GM23338 (cell line): ENCODE measurements around the gene L1CAM. TPM values are rescaled to one million over a fixed set of nuclear protein-coding genes. Genes with fewer than 3 reads are reported as not detected.

Experiments used
- ATAC-seq: fragments of 200-7000 bp; cut with Tn5 transposase; 3 replicates; pipeline ENCODE4 v1.9.1; 2020
- DNase-seq: peaks from one replicate; pipeline ENCODE4 v3.0.0-alpha.2; 2015; ENCODE audit warnings: low spot score
- H2AFZ ChIP-seq: fragments of 200-600 bp; sonication (generic); 2 replicates; pipeline ENCODE4 v1.8.0; 2016; ENCODE audit warnings: antibody characterized with exemption, mild to moderate bottlenecking, moderate library complexity
- H3F3A ChIP-seq: fragments of 200-600 bp; sonication (generic); replicated peaks from 2 replicates; pipeline ENCODE4 v1.8.0; 2017; ENCODE audit warnings: antibody characterized with exemption, mixed run types, low read depth
- H3K27ac ChIP-seq: fragments of 200-600 bp; sonication (generic); 2 replicates; pipeline ENCODE4 v1.6.1; 2016; ENCODE audit warnings: low read depth
- H3K27me3 ChIP-seq: fragments of 200-600 bp; sonication (generic); 2 replicates; pipeline ENCODE4 v1.8.0; 2016; ENCODE audit warnings: mild to moderate bottlenecking, mixed run types, moderate library complexity; ENCODE audit not compliant: insufficient read depth
- H3K36me3 ChIP-seq: fragments of 200-600 bp; sonication (generic); 2 replicates; pipeline ENCODE4 v1.8.0; 2016; ENCODE audit warnings: mild to moderate bottlenecking; ENCODE audit not compliant: insufficient read depth
- H3K4me1 ChIP-seq: fragments of 200-600 bp; sonication (generic); 2 replicates; pipeline ENCODE4 v1.8.0; 2016; ENCODE audit warnings: mild to moderate bottlenecking, moderate library complexity; ENCODE audit not compliant: insufficient read depth
- H3K4me2 ChIP-seq: fragments of 200-600 bp; sonication (generic); 2 replicates; pipeline ENCODE4 v1.7.1; 2017; ENCODE audit warnings: mixed run types
- H3K4me3 ChIP-seq: fragments of 200-600 bp; sonication (generic); 2 replicates; pipeline ENCODE4 v1.6.1; 2016; ENCODE audit warnings: mixed run types
- H3K79me2 ChIP-seq: fragments of 200-600 bp; sonication (generic); replicated peaks from 2 replicates; pipeline ENCODE4 v1.8.0; 2017; ENCODE audit warnings: mild to moderate bottlenecking; ENCODE audit not compliant: insufficient read depth
- H3K9me2 ChIP-seq: fragments of 200-600 bp; sonication (generic); 2 replicates; pipeline ENCODE4 v1.8.0; 2017; ENCODE audit not compliant: insufficient read depth
- H4K20me1 ChIP-seq: fragments of 200-600 bp; sonication (generic); replicated peaks from 2 replicates; pipeline ENCODE4 v1.8.0; 2017; ENCODE audit warnings: mild to moderate bottlenecking; ENCODE audit not compliant: insufficient read depth
- H3K27ac Mint-ChIP-seq: 2 replicates; pipeline ENCODE4 v1.8.0; 2020; ENCODE audit warnings: inconsistent platforms, mild to moderate bottlenecking, moderate library complexity, mixed read lengths
- H3K27me3 Mint-ChIP-seq: 3 replicates; pipeline ENCODE4 v1.8.0; 2022; ENCODE audit warnings: low read depth, mild to moderate bottlenecking, moderate library complexity, mixed read lengths, inconsistent platforms; ENCODE audit not compliant: insufficient read depth, poor library complexity
- H3K36me3 Mint-ChIP-seq: 3 replicates; pipeline ENCODE4 v1.8.0; 2021; ENCODE audit warnings: low read depth, mild to moderate bottlenecking, inconsistent platforms, moderate library complexity, mixed read lengths
- H3K4me1 Mint-ChIP-seq: 3 replicates; pipeline ENCODE4 v1.8.0; 2020; ENCODE audit warnings: mild to moderate bottlenecking, inconsistent platforms, mixed read lengths
- H3K4me3 Mint-ChIP-seq: 3 replicates; pipeline ENCODE4 v1.8.0; 2021; ENCODE audit warnings: moderate library complexity, mild to moderate bottlenecking, inconsistent platforms, mixed read lengths
- H3K9me3 Mint-ChIP-seq: 3 replicates; pipeline ENCODE4 v1.8.0; 2020; ENCODE audit warnings: moderate library complexity, mild to moderate bottlenecking, inconsistent platforms, mixed read lengths
- CTCF ChIP-seq, 2 experiments: fragments of 200-600 bp in 1 of 2; sonication (generic) in 1 of 2; conservative IDR thresholded peaks; 2 replicates each; pipeline versions ENCODE4 v1.5.1 to v1.6.1; 2016 to 2017; ENCODE audit warnings: antibody characterized with exemption in 2 of 2, low read depth in 2 of 2, mild to moderate bottlenecking in 2 of 2, moderate library complexity in 1 of 2
- EZH2 ChIP-seq: fragments of 200-600 bp; sonication (generic); IDR thresholded peaks from one replicate; pipeline ENCODE4 v1.8.0; 2017; ENCODE audit warnings: antibody characterized with exemption, mild to moderate bottlenecking, low read depth; ENCODE audit not compliant: unreplicated experiment
- EZH2phosphoT487 ChIP-seq: fragments of 200-600 bp; sonication (generic); IDR thresholded peaks from one replicate; pipeline ENCODE4 v1.8.1; 2018; ENCODE audit warnings: antibody characterized with exemption; ENCODE audit not compliant: unreplicated experiment
- POLR2AphosphoS5 ChIP-seq: IDR thresholded peaks from 2 replicates; pipeline ENCODE4 v1.6.1; 2016; ENCODE audit warnings: antibody characterized with exemption, low read depth
- STAT1 ChIP-seq: IDR thresholded peaks from one replicate; pipeline ENCODE4 v1.6.1; 2016; ENCODE audit warnings: antibody characterized with exemption; ENCODE audit not compliant: unreplicated experiment
- ZNF114 ChIP-seq: fragments of 250-450 bp; sonication (Bioruptor Pico); IDR thresholded peaks from 2 replicates; pipeline ENCODE4 v1.5.0; 2020; ENCODE audit warnings: mild to moderate bottlenecking, moderate library complexity
- polyA plus RNA-seq: library from polyadenylated mRNA; unstranded; fragments of >200 nt; fragmentation: Nextera tagmentation; extraction: Ambion mirVana; gene quantifications from 2 replicates; pipeline ENCODE4 v1.2.1, GENCODE V29; 2016
- total RNA-seq: library from RNA; depleted of rRNA; stranded (reverse); fragments of >200 nt; shearing (Covaris generic); gene quantifications from 2 replicates; pipeline ENCODE4 v1.2.3, GENCODE V29; 2014
- TF ChIP-seq, protein P1 (sequence below): IDR thresholded peaks from one replicate; pipeline ENCODE4 v1.6.1; 2018; ENCODE audit warnings: antibody characterized with exemption; ENCODE audit not compliant: unreplicated experiment
- TF ChIP-seq, protein P2 (sequence below): fragments of 250-450 bp; sonication (Bioruptor Pico); IDR thresholded peaks from 2 replicates; pipeline ENCODE4 v1.5.0; 2020; ENCODE audit warnings: mild to moderate bottlenecking, moderate library complexity
- TF ChIP-seq, protein P3 (sequence below): IDR thresholded peaks from 2 replicates; pipeline ENCODE4 v1.6.1; 2016; ENCODE audit warnings: antibody characterized with exemption

L1CAM gene
- total and polyA plus RNA-seq, 2 experiments from 2014 or later = 7.4 to 29.2 TPM

DNA sequence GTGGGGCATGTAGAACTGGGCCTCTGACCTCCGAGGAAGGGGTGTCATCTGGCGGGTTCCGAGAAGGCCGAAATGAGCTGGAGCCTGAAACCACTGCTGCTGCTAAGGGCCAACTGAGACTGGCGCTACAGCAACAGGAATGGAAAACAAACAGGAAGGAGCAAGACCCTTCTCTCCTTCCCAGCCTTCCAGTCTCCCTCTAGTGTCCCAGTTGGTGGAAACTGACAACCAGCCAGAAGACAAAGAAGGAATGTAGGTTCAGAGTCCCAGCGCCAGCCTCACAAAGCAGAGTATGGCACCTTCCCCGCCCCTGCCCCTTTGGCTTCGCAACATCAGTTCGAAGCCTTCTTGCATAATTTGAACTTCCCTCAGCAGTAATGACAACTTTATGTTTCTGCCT is 31.3 kb downstream of the L1CAM start:
- no peaks in the 10 kb centered on the region for H3K36me3 Mint-ChIP-seq
- no peaks in the 10 kb centered on the region; the same call in 2 of the 3 replicates for H3K9me3 Mint-ChIP-seq
- H3K9me2 ChIP-seq = no peaks in the 10 kb centered on the region
- peaks cover 21% of the 10 kb centered on the region for H3K4me1 Mint-ChIP-seq
- TF ChIP-seq, protein P1, sequence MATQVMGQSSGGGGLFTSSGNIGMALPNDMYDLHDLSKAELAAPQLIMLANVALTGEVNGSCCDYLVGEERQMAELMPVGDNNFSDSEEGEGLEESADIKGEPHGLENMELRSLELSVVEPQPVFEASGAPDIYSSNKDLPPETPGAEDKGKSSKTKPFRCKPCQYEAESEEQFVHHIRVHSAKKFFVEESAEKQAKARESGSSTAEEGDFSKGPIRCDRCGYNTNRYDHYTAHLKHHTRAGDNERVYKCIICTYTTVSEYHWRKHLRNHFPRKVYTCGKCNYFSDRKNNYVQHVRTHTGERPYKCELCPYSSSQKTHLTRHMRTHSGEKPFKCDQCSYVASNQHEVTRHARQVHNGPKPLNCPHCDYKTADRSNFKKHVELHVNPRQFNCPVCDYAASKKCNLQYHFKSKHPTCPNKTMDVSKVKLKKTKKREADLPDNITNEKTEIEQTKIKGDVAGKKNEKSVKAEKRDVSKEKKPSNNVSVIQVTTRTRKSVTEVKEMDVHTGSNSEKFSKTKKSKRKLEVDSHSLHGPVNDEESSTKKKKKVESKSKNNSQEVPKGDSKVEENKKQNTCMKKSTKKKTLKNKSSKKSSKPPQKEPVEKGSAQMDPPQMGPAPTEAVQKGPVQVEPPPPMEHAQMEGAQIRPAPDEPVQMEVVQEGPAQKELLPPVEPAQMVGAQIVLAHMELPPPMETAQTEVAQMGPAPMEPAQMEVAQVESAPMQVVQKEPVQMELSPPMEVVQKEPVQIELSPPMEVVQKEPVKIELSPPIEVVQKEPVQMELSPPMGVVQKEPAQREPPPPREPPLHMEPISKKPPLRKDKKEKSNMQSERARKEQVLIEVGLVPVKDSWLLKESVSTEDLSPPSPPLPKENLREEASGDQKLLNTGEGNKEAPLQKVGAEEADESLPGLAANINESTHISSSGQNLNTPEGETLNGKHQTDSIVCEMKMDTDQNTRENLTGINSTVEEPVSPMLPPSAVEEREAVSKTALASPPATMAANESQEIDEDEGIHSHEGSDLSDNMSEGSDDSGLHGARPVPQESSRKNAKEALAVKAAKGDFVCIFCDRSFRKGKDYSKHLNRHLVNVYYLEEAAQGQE = no peak
- TF ChIP-seq CTCF (conservative IDR thresholded peaks at IDR 0.05; ENCODE audit: low read depth in 2 of 2) = peak in 1 of 2 experiments; percentile 39; a peak in 1 of 4 replicates
- ATAC-seq (peak; percentile 67), DNase-seq (no peak)
- H3K27ac Mint-ChIP-seq = no peak overlapping the region
- no peaks in the 10 kb centered on the region for H3K79me2 ChIP-seq
- H3K4me3 Mint-ChIP-seq = no peak overlapping the region
- H4K20me1 ChIP-seq = no peaks in the 10 kb centered on the region
- H3K36me3 ChIP-seq = no peaks in the 10 kb centered on the region
- H3K4me1 ChIP-seq = peaks cover 2% of the 10 kb centered on the region
- H3K27me3 ChIP-seq = no peaks in the 10 kb centered on the region
- no peaks in the 10 kb centered on the region for H3F3A ChIP-seq
- H3K4me2 ChIP-seq = no peak overlapping the region
- H3K4me3 ChIP-seq = no peak overlapping the region
- peaks cover 11% of the 10 kb centered on the region for H3K27me3 Mint-ChIP-seq
- no peak overlapping the region for H2AFZ ChIP-seq
- H3K27ac ChIP-seq = no peak overlapping the region

DNA sequence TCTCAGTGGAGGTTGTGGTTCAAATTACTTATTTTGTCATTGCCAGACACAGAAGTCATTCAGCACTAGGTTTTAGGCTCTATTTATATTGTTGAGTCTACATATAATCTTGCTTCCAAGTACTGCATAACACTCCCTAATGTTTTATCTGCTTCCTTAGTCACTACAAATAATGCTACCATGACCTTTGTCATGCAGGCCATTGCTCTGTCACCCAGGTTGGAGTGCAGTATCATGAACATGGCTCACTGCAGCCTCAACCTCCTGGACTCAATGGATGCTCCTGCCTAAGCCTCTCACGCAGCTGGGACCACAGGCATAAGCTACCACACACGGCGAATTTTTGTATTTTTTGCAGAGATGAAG is 32.1 kb downstream of the L1CAM start:
- Histone ChIP-seq H4K20me1 (no peaks in the 10 kb centered on the region), H3K36me3 (no peaks in the 10 kb centered on the region), H3K9me2 (no peaks in the 10 kb centered on the region), H3K27me3 (no peaks in the 10 kb centered on the region), H3K4me1 (peaks cover 10% of the 10 kb centered on the region), H3F3A (no peaks in the 10 kb centered on the region), H3K27ac (no peak overlapping the region), H2AFZ (no peak overlapping the region), H3K4me3 (no peak overlapping the region), H3K79me2 (no peaks in the 10 kb centered on the region), H3K4me2 (no peak overlapping the region)
- Mint-ChIP-seq H3K27me3 (peaks cover 11% of the 10 kb centered on the region), H3K36me3 (no peaks in the 10 kb centered on the region), H3K4me1 (peaks cover 24% of the 10 kb centered on the region), H3K9me3 (no peaks in the 10 kb centered on the region; the same call in 2 of the 3 replicates), H3K27ac (no peak overlapping the region), H3K4me3 (no peak overlapping the region)
- ATAC-seq (no peak), DNase-seq (no peak)
- TF ChIP-seq ZNF114 (CRISPR knock-in tag) (no peak), EZH2 (no peak), POLR2AphosphoS5 (no peak), EZH2phosphoT487 (no peak), STAT1 (no peak)
- TF ChIP-seq, protein P2, sequence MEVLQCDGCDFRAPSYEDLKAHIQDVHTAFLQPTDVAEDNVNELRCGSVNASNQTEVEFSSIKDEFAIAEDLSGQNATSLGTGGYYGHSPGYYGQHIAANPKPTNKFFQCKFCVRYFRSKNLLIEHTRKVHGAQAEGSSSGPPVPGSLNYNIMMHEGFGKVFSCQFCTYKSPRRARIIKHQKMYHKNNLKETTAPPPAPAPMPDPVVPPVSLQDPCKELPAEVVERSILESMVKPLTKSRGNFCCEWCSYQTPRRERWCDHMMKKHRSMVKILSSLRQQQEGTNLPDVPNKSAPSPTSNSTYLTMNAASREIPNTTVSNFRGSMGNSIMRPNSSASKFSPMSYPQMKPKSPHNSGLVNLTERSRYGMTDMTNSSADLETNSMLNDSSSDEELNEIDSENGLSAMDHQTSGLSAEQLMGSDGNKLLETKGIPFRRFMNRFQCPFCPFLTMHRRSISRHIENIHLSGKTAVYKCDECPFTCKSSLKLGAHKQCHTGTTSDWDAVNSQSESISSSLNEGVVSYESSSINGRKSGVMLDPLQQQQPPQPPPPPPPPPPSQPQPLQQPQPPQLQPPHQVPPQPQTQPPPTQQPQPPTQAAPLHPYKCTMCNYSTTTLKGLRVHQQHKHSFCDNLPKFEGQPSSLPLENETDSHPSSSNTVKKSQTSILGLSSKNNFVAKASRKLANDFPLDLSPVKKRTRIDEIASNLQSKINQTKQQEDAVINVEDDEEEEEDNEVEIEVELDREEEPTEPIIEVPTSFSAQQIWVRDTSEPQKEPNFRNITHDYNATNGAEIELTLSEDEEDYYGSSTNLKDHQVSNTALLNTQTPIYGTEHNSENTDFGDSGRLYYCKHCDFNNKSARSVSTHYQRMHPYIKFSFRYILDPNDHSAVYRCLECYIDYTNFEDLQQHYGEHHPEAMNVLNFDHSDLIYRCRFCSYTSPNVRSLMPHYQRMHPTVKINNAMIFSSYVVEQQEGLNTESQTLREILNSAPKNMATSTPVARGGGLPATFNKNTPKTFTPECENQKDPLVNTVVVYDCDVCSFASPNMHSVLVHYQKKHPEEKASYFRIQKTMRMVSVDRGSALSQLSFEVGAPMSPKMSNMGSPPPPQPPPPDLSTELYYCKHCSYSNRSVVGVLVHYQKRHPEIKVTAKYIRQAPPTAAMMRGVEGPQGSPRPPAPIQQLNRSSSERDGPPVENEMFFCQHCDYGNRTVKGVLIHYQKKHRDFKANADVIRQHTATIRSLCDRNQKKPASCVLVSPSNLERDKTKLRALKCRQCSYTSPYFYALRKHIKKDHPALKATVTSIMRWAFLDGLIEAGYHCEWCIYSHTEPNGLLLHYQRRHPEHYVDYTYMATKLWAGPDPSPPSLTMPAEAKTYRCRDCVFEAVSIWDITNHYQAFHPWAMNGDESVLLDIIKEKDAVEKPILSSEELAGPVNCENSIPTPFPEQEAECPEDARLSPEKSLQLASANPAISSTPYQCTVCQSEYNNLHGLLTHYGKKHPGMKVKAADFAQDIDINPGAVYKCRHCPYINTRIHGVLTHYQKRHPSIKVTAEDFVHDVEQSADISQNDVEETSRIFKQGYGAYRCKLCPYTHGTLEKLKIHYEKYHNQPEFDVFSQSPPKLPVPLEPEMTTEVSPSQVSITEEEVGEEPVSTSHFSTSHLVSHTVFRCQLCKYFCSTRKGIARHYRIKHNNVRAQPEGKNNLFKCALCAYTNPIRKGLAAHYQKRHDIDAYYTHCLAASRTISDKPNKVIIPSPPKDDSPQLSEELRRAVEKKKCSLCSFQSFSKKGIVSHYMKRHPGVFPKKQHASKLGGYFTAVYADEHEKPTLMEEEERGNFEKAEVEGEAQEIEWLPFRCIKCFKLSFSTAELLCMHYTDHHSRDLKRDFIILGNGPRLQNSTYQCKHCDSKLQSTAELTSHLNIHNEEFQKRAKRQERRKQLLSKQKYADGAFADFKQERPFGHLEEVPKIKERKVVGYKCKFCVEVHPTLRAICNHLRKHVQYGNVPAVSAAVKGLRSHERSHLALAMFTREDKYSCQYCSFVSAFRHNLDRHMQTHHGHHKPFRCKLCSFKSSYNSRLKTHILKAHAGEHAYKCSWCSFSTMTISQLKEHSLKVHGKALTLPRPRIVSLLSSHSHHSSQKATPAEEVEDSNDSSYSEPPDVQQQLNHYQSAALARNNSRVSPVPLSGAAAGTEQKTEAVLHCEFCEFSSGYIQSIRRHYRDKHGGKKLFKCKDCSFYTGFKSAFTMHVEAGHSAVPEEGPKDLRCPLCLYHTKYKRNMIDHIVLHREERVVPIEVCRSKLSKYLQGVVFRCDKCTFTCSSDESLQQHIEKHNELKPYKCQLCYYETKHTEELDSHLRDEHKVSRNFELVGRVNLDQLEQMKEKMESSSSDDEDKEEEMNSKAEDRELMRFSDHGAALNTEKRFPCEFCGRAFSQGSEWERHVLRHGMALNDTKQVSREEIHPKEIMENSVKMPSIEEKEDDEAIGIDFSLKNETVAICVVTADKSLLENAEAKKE (CRISPR knock-in tag) = no peak
- TF ChIP-seq, protein P3, sequence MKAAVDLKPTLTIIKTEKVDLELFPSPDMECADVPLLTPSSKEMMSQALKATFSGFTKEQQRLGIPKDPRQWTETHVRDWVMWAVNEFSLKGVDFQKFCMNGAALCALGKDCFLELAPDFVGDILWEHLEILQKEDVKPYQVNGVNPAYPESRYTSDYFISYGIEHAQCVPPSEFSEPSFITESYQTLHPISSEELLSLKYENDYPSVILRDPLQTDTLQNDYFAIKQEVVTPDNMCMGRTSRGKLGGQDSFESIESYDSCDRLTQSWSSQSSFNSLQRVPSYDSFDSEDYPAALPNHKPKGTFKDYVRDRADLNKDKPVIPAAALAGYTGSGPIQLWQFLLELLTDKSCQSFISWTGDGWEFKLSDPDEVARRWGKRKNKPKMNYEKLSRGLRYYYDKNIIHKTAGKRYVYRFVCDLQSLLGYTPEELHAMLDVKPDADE = no peak
